DMS153 (cell line): ENCODE data around the gene MMP3.
A peak's percentile ranks its signal among the peaks of the same experiment; 100 is the strongest.

Source experiments
- DNase-seq: peaks from one replicate; lab custom pipeline; 2025; lab: John Stamatoyannopoulos, UW

The MMP3 gene

GRCh38 chr11:102843489-102843888 is at the start of gene MMP3:
Gene MMP3, minus strand, starts transcription at chr11:102843609. Its CDS starts 63 bp downstream, at chr11:102843546.
- DNase-seq = no peak

GRCh38 chr11:102891736-102892135 is 48.3 kb upstream of the MMP3 start:
- no peak for DNase-seq

- no peak for DNase-seq
These were observed 43.6 kb upstream of the MMP3 start for GRCh38 chr11:102886999-102887398.

- DNase-seq = no peak
These were observed 39.7 kb upstream of the MMP3 start for GRCh38 chr11:102883141-102883540.

GRCh38 chr11:102882389-102883024 is 39.1 kb upstream of the MMP3 start:
- DNase-seq = no peak

GRCh38 chr11:102879801-102880200 is 36.4 kb upstream of the MMP3 start:
- no peak for DNase-seq

- DNase-seq = no peak
These were observed 35.2 kb upstream of the MMP3 start for GRCh38 chr11:102878595-102878994.

- DNase-seq = no peak
These were observed 31.4 kb upstream of the MMP3 start, which contains the start of gene MMP12 for GRCh38 chr11:102874852-102875251. Gene MMP12, minus strand, starts transcription at chr11:102874982. Its CDS starts 45 bp downstream, at chr11:102874937.

GRCh38 chr11:102869354-102869964 is 26.1 kb upstream of the MMP3 start:
- peak; percentile 84 for DNase-seq

- no peak for DNase-seq
These were observed 24.9 kb upstream of the MMP3 start for GRCh38 chr11:102868339-102868738.

GRCh38 chr11:102864724-102865123 is 21.3 kb upstream of the MMP3 start:
- DNase-seq = no peak

- no peak for DNase-seq
These were observed 10.5 kb upstream of the MMP3 start for GRCh38 chr11:102853956-102854355.

- DNase-seq = no peak
These were observed 9.6 kb upstream of the MMP3 start for GRCh38 chr11:102853055-102853454.

GRCh38 chr11:102850973-102851745 is 7.8 kb upstream of the MMP3 start:
- no peak for DNase-seq

- DNase-seq = no peak
These were observed 5.9 kb upstream of the MMP3 start for GRCh38 chr11:102849311-102849710.

- DNase-seq = no peak
These were observed 2.9 kb upstream of the MMP3 start for GRCh38 chr11:102846292-102846691.

GRCh38 chr11:102842930-102843329 is 479 bp downstream of the MMP3 start:
- no peak for DNase-seq

GRCh38 chr11:102840018-102840417 is 3.4 kb downstream of the MMP3 start:
- DNase-seq = no peak

- DNase-seq = no peak
These were observed 5.8 kb downstream of the MMP3 start for GRCh38 chr11:102837646-102838045.

- DNase-seq = no peak
These were observed 6.3 kb downstream of the MMP3 start for GRCh38 chr11:102837156-102837555.

GRCh38 chr11:102836290-102836875 is 7.0 kb downstream of the MMP3 start:
- DNase-seq = peak; percentile 41

GRCh38 chr11:102833731-102834130 is 9.7 kb downstream of the MMP3 start:
- DNase-seq = no peak

GRCh38 chr11:102832612-102833011 is 10.8 kb downstream of the MMP3 start:
- DNase-seq = no peak
